OCI-LY7 (cell line): ENCODE measurements around the gene TAS1R1.

Source experiments
- CTCF ChIP-seq: fragments of 200-600 bp; sonication (generic); conservative IDR thresholded peaks from 2 replicates; pipeline ENCODE4 v1.5.1; 2014; ENCODE audit warnings: mild to moderate bottlenecking, antibody characterized with exemption, low read length, moderate library complexity, mixed read lengths
- EZH2phosphoT487 ChIP-seq: fragments of 200-600 bp; sonication (generic); IDR thresholded peaks from 2 replicates; pipeline ENCODE4 v1.6.1; 2018; ENCODE audit warnings: low read depth, borderline replicate concordance, mild to moderate bottlenecking, mixed run types, antibody characterized with exemption, low read length, moderate library complexity, mixed read lengths

GRCh38 chr1:6588128-6588892 lies 33.2 kb downstream of the TAS1R1 start:
- TF ChIP-seq CTCF, result no peak
- TF ChIP-seq EZH2phosphoT487, result no peak
